ENCODE results near the gene UGT2B28. TPM values are rescaled to one million over a fixed set of nuclear protein-coding genes. Genes with fewer than 3 reads are reported as not detected.
"Not testable (repeated sequence)": the region's sequence is repeated elsewhere in the genome, so short reads cannot be mapped to it uniquely, and the experiment has no call there.

The UGT2B28 gene
- total RNA-seq, 2 experiments from 2014 or later = not detected

GRCh38 chr4:69309549-69310076, 29.3 kb downstream of the UGT2B28 start:
- ATAC-seq; H3K27me3 Mint-ChIP-seq; POLR2A ChIA-PET; H3K4me1 Mint-ChIP-seq; H3K27ac Mint-ChIP-seq; DNase-seq; H3K4me3 Mint-ChIP-seq; H3K9me3 Mint-ChIP-seq (ENCODE audit: low read depth); H3K36me3 Mint-ChIP-seq (ENCODE audit: low read depth): not testable (repeated sequence)
- intact Hi-C loops (cut with DNase I, micrococcal nuclease) = loop anchor here (2.0 to 10.0 kb wide), 2 partner anchors 69 to 305 kb away; no protein-coding TSS in a partner anchor
- CTCF ChIA-PET = interaction anchor here (1.0 kb wide), 1 partner anchor 15 kb away, joined by 3 read pairs; no protein-coding TSS in a partner anchor

- H3K4me3 Mint-ChIP-seq, CTCF ChIA-PET: not testable (repeated sequence)
Measured at GRCh38 chr4:69310262-69310661, 30.0 kb downstream of the UGT2B28 start.

DNA sequence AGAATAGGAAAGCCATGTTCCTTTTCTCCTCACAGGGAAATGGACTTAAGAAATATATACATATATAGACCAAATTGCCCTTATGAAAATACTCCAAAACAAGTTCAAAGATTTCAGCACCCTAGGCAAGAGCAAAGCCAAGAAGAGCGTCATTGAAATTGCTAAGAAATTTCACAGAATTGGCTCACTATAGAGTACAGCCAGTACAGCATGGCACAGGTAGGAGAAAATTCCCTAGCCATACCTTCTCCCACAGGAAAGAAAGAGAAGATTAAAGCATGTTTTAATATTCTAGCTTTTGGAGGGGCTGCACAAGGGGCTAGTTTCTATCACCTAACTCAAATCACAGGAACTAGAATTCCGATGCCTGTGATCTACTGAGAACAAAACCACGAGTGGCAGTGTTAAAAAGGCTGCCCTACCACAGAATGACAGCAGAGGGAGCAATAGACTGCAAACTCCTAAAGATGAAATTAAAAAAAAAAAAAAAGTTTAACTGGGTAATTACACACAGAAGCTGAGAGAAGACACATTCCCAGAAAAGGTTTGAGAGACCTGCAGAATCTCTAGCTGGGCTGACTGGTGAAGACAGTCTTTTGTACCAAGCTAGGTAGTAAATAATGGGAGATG, 37.5 kb downstream of the UGT2B28 start:
- POLR2A ChIA-PET; H3K36me3 Mint-ChIP-seq (ENCODE audit: low read depth); H3K9me3 Mint-ChIP-seq (ENCODE audit: low read depth); H3K4me1 Mint-ChIP-seq; H3K4me3 Mint-ChIP-seq; H3K27me3 Mint-ChIP-seq; ATAC-seq; H3K27ac Mint-ChIP-seq: not testable (repeated sequence)
- DNase-seq = peak; percentile 40
- intact Hi-C loops (cut with DNase I, micrococcal nuclease) = loop anchor here (1.0 to 10.0 kb wide), 4 partner anchors 297 to 565 kb away; no protein-coding TSS in a partner anchor
- CTCF ChIA-PET = interaction anchor here (0.6 to 0.7 kb wide), 4 partner anchors 38 to 999 kb away, joined by 3 to 5 read pairs (median 4); no protein-coding TSS in a partner anchor

More at GRCh38 chr4:69310262-69310661, 30.0 kb downstream of the UGT2B28 start:
- intact Hi-C loops (cut with DNase I, micrococcal nuclease) = loop anchor here in 1 of 2 experiments (10.0 kb wide), 1 partner anchor 305 kb away; no protein-coding TSS in a partner anchor
- DNase-seq; ATAC-seq; H3K27me3 Mint-ChIP-seq; H3K27ac Mint-ChIP-seq; H3K9me3 Mint-ChIP-seq (ENCODE audit: low read depth); H3K4me1 Mint-ChIP-seq; POLR2A ChIA-PET; H3K36me3 Mint-ChIP-seq (ENCODE audit: low read depth): not testable (repeated sequence)

DNA sequence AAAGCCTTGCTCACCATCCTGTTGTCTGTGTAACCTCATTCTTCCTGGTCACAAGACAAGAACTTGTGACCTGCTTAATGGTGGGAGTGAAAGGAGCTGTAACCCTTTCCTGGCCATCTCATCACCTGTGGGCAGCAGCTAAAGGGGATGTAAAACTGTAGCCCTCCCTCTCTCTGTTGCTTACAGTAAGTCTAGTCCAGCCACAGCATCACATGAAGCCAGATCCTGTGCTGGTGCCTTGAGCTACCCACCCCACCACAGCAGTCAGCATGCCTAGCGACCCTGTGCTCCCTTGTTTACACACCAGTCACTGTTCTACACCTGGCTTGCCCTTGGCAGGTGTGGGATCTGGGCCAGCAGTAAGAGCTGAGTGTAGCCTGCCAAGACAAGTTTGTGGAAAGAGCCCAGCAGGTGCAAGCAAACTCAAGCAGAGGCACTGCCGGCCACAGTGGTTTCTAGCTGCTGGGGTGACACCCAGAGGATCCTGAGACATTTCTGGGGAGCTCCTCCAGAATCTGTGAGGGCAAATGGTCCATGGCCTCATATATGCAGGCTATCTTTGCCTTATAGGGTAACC, 41.0 kb downstream of the UGT2B28 start:
- no peaks in the 10 kb centered on the region for H3K36me3 Mint-ChIP-seq (ENCODE audit: low read depth)
- no peak overlapping the region for H3K27ac Mint-ChIP-seq
- no peaks in the 10 kb centered on the region for H3K27me3 Mint-ChIP-seq
- H3K4me3 Mint-ChIP-seq = no peak overlapping the region
- ATAC-seq = no peak
- intact Hi-C loops (cut with DNase I, micrococcal nuclease) = no loop called here
- no peak for DNase-seq
- no peaks in the 10 kb centered on the region for H3K4me1 Mint-ChIP-seq
- ChIA-PET CTCF (no interaction called here), POLR2A (no interaction called here)
- no peaks in the 10 kb centered on the region for H3K9me3 Mint-ChIP-seq (ENCODE audit: low read depth)

DNA sequence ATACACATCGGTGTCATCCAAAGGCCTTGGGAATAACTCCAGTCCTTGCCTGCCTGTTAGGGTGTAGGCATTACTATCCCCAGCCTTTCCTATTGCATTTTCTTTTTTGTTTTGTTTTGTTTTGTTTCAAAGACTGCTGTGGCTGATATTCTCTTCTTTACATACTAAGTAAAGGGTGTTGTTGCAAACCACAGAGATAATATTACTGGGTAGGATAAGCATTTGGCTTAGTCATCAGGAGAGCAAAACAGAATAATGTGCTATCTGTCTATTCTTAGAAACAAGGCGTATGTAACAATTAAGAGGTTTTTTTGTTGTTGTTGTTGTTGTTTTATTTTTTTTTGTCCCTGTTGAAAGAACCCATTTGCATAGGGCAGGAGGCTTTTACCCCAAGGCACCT, 41.8 kb downstream of the UGT2B28 start:
- ChIA-PET POLR2A (no interaction called here), CTCF (no interaction called here)
- no peaks in the 10 kb centered on the region for H3K27me3 Mint-ChIP-seq
- intact Hi-C loops (cut with DNase I, micrococcal nuclease) = no loop called here
- no peak for DNase-seq
- no peak for ATAC-seq
- no peaks in the 10 kb centered on the region for H3K9me3 Mint-ChIP-seq (ENCODE audit: low read depth)
- no peak overlapping the region for H3K27ac Mint-ChIP-seq
- no peaks in the 10 kb centered on the region for H3K36me3 Mint-ChIP-seq (ENCODE audit: low read depth)
- no peaks in the 10 kb centered on the region for H3K4me1 Mint-ChIP-seq
- no peak overlapping the region for H3K4me3 Mint-ChIP-seq

GRCh38 chr4:69323284-69323683, 43.0 kb downstream of the UGT2B28 start:
- H3K36me3 Mint-ChIP-seq (ENCODE audit: low read depth) = no peaks in the 10 kb centered on the region
- H3K4me1 Mint-ChIP-seq = no peaks in the 10 kb centered on the region
- DNase-seq (no peak), ATAC-seq (no peak)
- POLR2A ChIA-PET = no interaction called here
- no peaks in the 10 kb centered on the region for H3K9me3 Mint-ChIP-seq (ENCODE audit: low read depth)
- CTCF ChIA-PET = no interaction called here
- intact Hi-C loops (cut with DNase I, micrococcal nuclease) = no loop called here
- no peaks in the 10 kb centered on the region for H3K27me3 Mint-ChIP-seq
- H3K4me3 Mint-ChIP-seq = no peak overlapping the region
- H3K27ac Mint-ChIP-seq = no peak overlapping the region

GRCh38 chr4:69330345-69331047, 50.2 kb downstream of the UGT2B28 start:
- H3K36me3 Mint-ChIP-seq (ENCODE audit: low read depth) = no peaks in the 10 kb centered on the region
- H3K4me1 Mint-ChIP-seq = no peaks in the 10 kb centered on the region
- POLR2A ChIA-PET = no interaction called here
- no peak overlapping the region for H3K4me3 Mint-ChIP-seq
- no peak for DNase-seq
- ATAC-seq = no peak
- H3K9me3 Mint-ChIP-seq (ENCODE audit: low read depth) = no peaks in the 10 kb centered on the region
- no peak overlapping the region for H3K27ac Mint-ChIP-seq
- no peaks in the 10 kb centered on the region for H3K27me3 Mint-ChIP-seq
- intact Hi-C loops (cut with DNase I, micrococcal nuclease) = no loop called here
- CTCF ChIA-PET = no interaction called here

- POLR2A ChIA-PET, ATAC-seq, CTCF ChIA-PET: not testable (repeated sequence)
Measured at GRCh38 chr4:69331304-69331703, 51.0 kb downstream of the UGT2B28 start.

DNA sequence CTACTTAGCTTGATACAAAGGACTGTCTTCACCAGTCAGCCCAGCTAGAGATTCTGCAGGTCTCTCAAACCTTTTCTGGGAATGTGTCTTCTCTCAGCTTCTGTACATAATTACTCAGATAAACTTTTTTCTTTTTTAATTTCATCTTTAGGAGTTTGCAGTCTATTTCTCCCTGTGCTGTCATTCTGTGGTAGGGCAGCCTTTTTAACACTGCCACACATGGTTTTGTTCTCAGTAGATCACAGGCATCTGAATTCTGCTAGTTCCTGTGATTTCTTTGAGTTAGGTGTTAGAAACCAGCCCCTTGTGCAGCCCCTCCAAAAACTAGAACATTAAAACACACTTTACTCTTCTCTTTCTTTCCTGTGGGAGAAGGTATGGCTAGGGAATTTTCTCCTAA, 55.2 kb downstream of the UGT2B28 start:
- H3K27me3 Mint-ChIP-seq; CTCF ChIA-PET; H3K9me3 Mint-ChIP-seq (ENCODE audit: low read depth); H3K4me3 Mint-ChIP-seq; H3K27ac Mint-ChIP-seq; H3K36me3 Mint-ChIP-seq (ENCODE audit: low read depth); H3K4me1 Mint-ChIP-seq; intact Hi-C loops (cut with DNase I, micrococcal nuclease); DNase-seq; POLR2A ChIA-PET; ATAC-seq: not testable (repeated sequence)

More at GRCh38 chr4:69331304-69331703, 51.0 kb downstream of the UGT2B28 start:
- H3K4me3 Mint-ChIP-seq; H3K27ac Mint-ChIP-seq; H3K9me3 Mint-ChIP-seq (ENCODE audit: low read depth); H3K36me3 Mint-ChIP-seq (ENCODE audit: low read depth); H3K4me1 Mint-ChIP-seq; H3K27me3 Mint-ChIP-seq; intact Hi-C loops (cut with DNase I, micrococcal nuclease); DNase-seq: not testable (repeated sequence)

GRCh38 chr4:69343114-69343513, 62.8 kb downstream of the UGT2B28 start:
- CTCF ChIA-PET; H3K27ac Mint-ChIP-seq; H3K4me3 Mint-ChIP-seq; H3K9me3 Mint-ChIP-seq (ENCODE audit: low read depth); H3K36me3 Mint-ChIP-seq (ENCODE audit: low read depth); ATAC-seq; POLR2A ChIA-PET; H3K27me3 Mint-ChIP-seq; H3K4me1 Mint-ChIP-seq; intact Hi-C loops (cut with DNase I, micrococcal nuclease); DNase-seq: not testable (repeated sequence)

DNA sequence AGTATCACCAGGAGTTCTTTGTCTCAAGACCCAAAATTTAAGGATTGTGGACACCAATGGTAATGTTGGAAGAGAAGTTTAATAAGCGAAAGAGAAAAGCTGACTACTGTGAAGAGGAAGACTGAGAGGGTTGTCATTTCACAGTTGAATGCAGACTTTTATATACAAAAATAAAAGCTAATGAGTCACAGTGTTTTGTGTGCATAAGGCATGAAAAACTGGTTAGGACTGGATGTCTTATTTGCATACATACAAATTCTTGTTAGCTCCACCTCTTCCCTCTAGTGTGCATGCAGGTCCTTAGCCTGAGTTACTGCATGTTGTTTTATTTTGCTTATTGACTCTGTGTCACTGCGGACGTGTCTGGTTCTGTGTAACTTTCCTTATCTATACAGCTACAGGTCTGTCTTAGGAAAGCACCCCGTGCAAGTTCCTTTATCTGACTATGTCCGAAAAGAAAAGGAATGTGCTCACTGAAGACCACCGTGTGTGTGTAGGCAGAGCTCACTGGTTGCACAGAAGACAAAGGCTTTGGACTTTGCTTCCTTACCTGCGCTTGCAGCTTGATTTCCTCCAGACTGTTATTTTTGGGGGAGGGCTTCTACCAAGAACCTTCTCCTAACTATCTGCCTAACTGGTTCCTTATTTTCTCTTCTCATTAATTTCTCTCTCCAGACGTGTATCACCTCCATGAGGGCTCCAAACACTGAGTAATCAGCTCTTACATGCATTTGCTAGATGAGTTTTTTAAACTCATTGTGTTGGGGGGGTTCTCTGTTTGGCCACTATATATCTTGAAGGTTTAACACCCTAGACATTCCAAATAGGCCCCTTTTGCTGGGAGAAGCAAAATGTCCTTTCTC, 63.5 kb downstream of the UGT2B28 start:
- H3K36me3 Mint-ChIP-seq (ENCODE audit: low read depth); CTCF ChIA-PET; H3K27me3 Mint-ChIP-seq; ATAC-seq; H3K9me3 Mint-ChIP-seq (ENCODE audit: low read depth); H3K4me3 Mint-ChIP-seq; H3K27ac Mint-ChIP-seq; intact Hi-C loops (cut with DNase I, micrococcal nuclease); POLR2A ChIA-PET; H3K4me1 Mint-ChIP-seq; DNase-seq: not testable (repeated sequence)
